Loucy (cell line): Measurements from ENCODE around the gene ADGRF3.

Experiments used
- CTCF ChIP-seq: fragments of 200-600 bp; sonication (generic); conservative IDR thresholded peaks from 2 replicates; pipeline ENCODE4 v1.5.1; 2014; ENCODE audit warnings: mild to moderate bottlenecking, antibody characterized with exemption, low read length
- EZH2phosphoT487 ChIP-seq: fragments of 200-600 bp; IDR thresholded peaks from 2 replicates; pipeline ENCODE4 v1.6.1; 2018; ENCODE audit warnings: antibody characterized with exemption, mild to moderate bottlenecking, moderate library complexity, borderline replicate concordance

- TF ChIP-seq CTCF (no peak), EZH2phosphoT487 (no peak)
These were observed 16.7 kb upstream of the ADGRF3 start for GRCh38 chr2:26363323-26363722.
